Astrocyte (in vitro differentiated cells and primary cell): ENCODE results near the gene SH2D2A.
"Not testable (repeated sequence)": the region's sequence is repeated elsewhere in the genome, so short reads cannot be mapped to it uniquely, and the experiment has no call there.

Experiments
- CTCF ChIP-seq: IDR thresholded peaks from 2 replicates; pipeline ENCODE4 v1.5.1; 2011; ENCODE audit warnings: low read depth, mild to moderate bottlenecking, inconsistent platforms, low read length, moderate library complexity; ENCODE audit not compliant: insufficient read depth
- EZH2 ChIP-seq: IDR thresholded peaks from 2 replicates; pipeline ENCODE4 v1.6.1; 2012; ENCODE audit warnings: mild to moderate bottlenecking, low read length, inconsistent platforms; ENCODE audit not compliant: insufficient read depth

GRCh38 chr1:156765136-156765535 is 51.5 kb downstream of the SH2D2A start:
- TF ChIP-seq CTCF, EZH2: not testable (repeated sequence)
